GM19193 (cell line): ENCODE measurements around the gene IL18BP.

Experiments
- POLR2A ChIP-seq: IDR thresholded peaks from 4 replicates; pipeline ENCODE4 v1.6.1; 2011; ENCODE audit not compliant: insufficient read depth, insufficient read length; ENCODE audit errors: extremely low read depth

Gene IL18BP

DNA sequence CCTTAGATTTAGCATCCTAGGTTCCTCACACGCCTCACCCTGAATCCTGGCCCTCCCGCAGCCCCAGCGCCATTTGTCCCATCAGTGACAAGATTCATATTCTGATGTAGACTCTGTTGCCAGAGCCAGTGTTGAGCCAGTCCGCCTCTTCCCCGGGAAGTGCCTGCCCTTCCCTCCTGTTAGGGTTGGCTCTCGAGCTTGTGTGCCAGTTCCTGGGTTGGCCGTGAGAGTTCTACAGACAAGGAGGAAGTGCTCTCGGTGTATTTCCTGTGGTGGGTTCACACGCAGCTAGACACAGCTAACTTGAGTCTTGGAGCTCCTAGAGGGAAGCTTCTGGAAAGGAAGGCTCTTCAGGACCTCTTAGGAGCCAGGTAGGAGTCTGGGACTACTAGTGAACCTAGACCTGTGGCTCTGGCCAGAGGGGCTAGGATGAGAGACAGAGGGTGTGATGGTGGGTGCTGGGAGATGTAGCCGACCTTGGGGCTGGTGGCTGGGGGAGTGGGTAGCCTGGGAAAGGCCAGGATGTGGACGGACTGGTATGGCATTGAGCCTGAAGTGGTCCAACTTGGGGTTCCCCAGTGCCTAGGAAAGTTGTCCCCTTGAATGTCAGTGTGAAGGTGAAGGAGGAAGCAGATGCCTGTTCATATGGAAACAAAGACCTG is at the start of gene IL18BP:
TSS of gene IL18BP (plus strand) at position 261 of the 662 bp plus-strand sequence. CDS start 1,076 bp downstream, outside the sequence.
- TF ChIP-seq POLR2A = peak; percentile 3

DNA sequence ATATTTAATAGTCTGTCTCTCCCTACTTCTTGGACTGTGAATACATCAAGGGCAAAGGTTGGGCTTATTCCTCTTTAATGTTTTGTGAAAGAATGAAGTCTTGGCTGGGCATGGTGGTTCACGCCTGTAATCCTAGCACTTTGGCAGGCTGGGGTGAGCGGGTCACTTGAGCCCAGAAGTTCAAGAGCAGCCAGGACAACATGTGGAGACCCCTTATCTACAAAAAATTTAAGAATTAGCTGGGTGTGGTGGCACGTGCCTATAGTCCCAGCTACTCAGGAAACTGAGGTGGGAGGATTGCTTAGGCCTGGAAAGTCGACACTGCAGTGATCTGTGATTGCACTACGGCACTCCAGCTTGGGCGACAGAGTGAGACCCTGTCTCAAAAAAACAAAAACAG is 49.7 kb upstream of the IL18BP start:
- TF ChIP-seq POLR2A = no peak

DNA sequence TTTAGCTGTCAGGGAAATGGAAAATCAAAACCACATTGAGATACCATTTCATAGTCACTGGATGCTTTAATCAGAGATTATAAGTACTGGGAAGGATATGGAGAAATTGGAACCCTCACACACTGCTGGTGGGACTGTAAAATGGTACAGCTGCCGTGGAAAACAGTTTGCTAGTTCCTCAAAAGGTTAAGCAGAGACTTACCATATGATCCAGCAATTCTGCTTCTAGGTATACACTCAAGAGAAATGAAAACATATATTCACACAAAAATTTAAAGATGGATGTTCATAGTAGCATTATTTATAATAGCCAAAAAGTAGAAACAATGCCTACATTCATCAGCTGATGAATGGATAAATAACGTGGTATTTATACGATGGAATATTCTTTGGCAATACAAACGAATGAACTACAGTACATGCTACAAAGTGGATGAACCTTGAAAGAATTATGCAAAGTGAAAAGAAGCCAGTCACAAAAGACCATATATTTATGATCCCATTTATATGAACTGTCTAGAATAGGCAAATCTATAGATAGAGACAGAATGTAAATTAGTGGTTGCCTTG is 46.9 kb upstream of the IL18BP start:
- no peak for TF ChIP-seq POLR2A

DNA sequence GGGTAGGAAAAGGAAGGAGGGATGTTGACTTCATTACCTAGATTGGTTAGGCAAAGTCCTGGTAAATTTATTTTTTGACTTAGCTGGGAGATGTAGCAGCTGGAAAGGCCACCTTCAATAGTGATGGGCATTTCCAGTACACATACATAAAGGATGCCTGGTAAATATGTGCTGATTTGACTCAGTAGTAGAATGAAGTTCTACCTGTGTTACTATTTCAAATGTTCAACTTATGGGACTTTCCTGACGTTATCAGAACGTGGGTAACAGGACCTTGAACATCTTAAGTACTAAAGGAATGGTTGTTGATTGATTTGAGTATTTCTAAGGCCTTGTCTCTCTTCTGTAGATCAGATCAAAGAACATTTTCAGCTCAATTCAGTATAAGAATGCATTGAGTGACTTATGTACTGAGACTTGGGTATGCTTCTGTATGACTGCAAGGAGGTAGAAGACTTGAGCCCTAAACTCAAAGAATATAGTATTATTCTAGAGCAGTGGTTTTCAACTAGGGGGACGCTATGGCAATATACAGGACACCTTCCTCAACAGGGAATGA is 42.7 kb upstream of the IL18BP start:
- TF ChIP-seq POLR2A = no peak

GRCh38 chr11:71962428-71963038 is 36.2 kb upstream of the IL18BP start:
- TF ChIP-seq POLR2A = no peak

DNA sequence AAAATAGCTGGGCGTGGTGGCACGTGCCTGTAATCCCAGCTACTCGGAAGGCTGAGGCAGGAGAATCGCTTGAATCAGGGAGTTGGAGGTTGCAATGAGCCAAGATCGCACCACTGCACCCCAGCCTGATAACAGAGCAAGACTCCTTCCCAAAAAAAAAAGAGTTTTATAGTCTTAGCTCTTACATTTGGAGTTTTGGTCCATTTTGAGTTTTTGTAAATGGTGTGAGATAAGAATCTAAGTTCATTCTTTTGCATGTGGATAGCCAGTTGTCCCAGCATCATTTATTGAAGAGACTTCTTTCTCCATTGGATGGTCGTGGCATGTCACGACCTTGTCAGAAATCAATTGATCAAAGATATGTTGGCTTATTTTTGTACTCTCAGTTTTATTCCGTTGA is 35.2 kb upstream of the IL18BP start:
- no peak for TF ChIP-seq POLR2A

GRCh38 chr11:71964641-71965040 is 34.1 kb upstream of the IL18BP start:
- no peak for TF ChIP-seq POLR2A

GRCh38 chr11:71971680-71972079 is 27.0 kb upstream of the IL18BP start:
- no peak for TF ChIP-seq POLR2A

DNA sequence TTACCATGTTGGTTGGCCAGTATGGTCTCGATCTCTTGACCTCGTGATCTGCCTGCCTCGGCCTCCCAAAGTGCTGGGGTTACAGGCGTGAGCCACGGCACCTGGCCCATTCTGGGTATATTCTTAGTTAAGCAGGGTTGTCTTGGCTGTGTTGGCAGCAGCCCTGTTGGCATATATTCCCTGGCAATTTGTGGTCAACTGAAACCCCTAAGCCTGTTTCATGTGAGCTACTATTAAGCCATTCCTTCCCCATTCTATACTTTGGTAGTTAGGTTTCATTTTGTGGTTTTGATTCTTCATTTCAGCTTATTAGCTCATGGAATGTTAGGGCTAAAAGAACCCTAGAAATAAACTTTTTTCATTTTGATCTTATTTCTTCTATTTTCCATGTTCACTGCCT is 22.2 kb upstream of the IL18BP start:
- TF ChIP-seq POLR2A = no peak

- TF ChIP-seq POLR2A = no peak
Observed at GRCh38 chr11:71977090-71977489, 21.6 kb upstream of the IL18BP start.

DNA sequence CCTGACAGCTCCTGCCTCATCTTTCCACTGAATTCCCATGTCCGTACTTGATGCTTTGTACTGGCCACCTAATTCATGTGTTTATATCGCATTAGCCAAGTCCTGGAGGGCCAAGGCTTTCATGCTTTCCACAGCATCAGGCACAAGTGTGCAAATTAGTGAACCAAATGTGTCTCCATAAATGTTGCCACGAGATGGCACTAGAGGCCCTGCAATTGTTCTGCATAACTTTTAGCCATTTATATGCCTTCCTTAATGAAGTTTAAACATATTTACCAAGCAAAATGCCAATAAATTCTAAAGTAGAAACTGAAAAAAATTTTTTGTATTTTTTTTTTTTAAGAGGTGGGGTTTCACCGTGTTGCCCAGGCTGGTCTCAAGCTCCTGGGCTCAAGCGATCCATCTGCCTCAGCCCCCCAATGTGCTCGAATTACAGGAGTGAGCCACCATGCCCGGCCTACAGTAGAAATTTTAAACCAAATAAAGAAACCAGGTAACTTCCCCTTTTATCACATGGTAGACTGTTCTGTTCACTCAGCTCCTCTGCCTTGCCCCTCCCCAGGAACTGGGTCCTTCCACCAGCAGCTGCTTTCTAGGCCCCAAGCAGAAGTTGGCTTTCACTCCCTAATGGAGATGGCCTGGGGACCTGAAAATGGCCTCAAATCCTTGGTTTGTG is 20.8 kb upstream of the IL18BP start:
- no peak for TF ChIP-seq POLR2A

- no peak for TF ChIP-seq POLR2A
Observed at GRCh38 chr11:71979094-71979493, 19.6 kb upstream of the IL18BP start.

DNA sequence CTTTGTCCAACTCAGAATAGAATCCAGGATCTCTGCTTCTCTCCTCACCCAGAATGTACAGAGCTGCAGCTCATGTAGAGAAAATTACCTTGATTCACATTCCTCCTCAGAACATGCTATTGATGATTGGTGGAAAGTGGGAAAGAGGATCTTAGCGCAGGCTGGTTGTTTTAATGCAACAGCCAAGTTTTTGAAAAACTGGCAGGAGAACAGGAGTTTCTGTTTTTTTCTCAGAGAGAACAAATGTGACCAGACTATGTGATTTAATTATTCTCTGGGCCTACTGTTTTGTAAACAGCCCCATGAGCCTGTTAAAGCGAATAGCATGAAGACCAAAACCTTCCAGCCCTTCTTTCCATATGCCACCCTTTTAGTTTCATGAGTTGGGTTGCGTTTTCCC is 19.1 kb upstream of the IL18BP start:
- TF ChIP-seq POLR2A = no peak

DNA sequence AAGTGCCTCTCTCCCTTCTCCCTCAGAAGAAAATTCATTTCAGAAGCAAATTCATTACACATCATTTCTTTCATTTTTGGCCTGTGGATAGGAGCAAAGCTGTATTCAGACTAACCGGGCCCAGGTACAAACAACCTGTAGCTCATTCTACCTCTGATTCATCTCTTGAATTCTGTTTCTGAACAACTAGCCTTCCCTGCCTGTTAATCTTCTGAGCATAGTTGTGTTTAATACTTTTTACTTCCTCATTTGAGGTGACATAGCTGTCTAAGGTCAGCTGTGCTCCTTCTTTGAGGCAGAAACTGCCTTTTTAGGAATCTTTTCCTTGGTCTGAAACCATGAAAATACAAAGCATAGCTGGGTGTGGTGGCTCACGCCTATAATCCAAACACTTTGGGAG is 12.6 kb upstream of the IL18BP start:
- TF ChIP-seq POLR2A = no peak

GRCh38 chr11:71987521-71987920 is 11.2 kb upstream of the IL18BP start:
- no peak for TF ChIP-seq POLR2A

DNA sequence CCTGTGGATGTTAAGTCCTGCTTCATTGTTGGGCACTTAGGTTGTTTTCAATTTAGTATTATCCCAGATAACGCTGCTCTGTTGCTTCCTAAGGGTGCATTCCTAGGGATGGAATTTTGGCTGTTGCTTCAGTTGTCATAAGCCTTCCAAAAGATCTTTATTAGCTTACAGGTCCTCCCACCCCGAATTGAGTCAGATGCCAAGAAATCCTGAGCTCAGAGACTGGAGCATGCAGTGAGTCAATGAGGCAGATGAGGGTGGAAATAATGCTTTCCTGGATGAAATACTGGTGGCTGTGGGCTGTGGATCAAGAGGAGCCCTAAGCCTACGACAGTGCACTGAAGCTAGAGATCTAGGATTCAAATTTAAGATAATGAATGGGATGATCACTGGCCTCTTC is 10.7 kb upstream of the IL18BP start:
- TF ChIP-seq POLR2A = no peak

- TF ChIP-seq POLR2A = no peak
Observed at GRCh38 chr11:71990701-71991100, 8.0 kb upstream of the IL18BP start.
